CD14-positive monocyte (primary cell): Measurements from ENCODE around the gene ST8SIA3. TPM values are rescaled to one million over a fixed set of nuclear protein-coding genes. Genes with fewer than 3 reads are reported as not detected.

ENCODE experiments used
- DNase-seq, 3 donors: peaks; one replicate each; pipeline ENCODE4 v3.0.0-alpha.2; 2011 to 2022
- H2AFZ ChIP-seq: 2 replicates; pipeline ENCODE4 v1.6.0; 2012; ENCODE audit warnings: mild to moderate bottlenecking, low read depth, low read length, inconsistent platforms; ENCODE audit not compliant: insufficient read depth, poor library complexity, severe bottlenecking
- H3K27ac ChIP-seq, 2 donors: 1 replicate in 1 of 2; 2 replicates in 1 of 2; pipeline ENCODE4 v1.5.1; 2012 to 2013; ENCODE audit warnings: low read length in 2 of 2, control low read depth in 1 of 2, inconsistent platforms in 1 of 2, low read depth in 1 of 2, mild to moderate bottlenecking in 1 of 2
- H3K27me3 ChIP-seq, 2 donors: one replicate each; pipeline versions ENCODE4 v1.6.0 to v1.6.1; 2011 to 2013; ENCODE audit warnings: low read length in 2 of 2; ENCODE audit not compliant: control insufficient read depth in 2 of 2, insufficient read depth in 2 of 2
- H3K36me3 ChIP-seq, 2 donors: replicated peaks in 1 of 2; 1 replicate in 1 of 2; 2 replicates in 1 of 2; pipeline versions ENCODE4 v1.5.1 to v1.6.1; 2012 to 2013; ENCODE audit warnings: low read length in 2 of 2, control low read depth in 1 of 2, inconsistent platforms in 1 of 2, mild to moderate bottlenecking in 1 of 2; ENCODE audit not compliant: insufficient read depth in 2 of 2, control insufficient read depth in 1 of 2
- H3K4me1 ChIP-seq, 2 donors: 1 replicate in 1 of 2; 2 replicates in 1 of 2; pipeline versions ENCODE4 v1.5.1 to v1.6.1; 2012 to 2013; ENCODE audit warnings: low read length in 2 of 2, control low read depth in 1 of 2, inconsistent platforms in 1 of 2, mild to moderate bottlenecking in 1 of 2, moderate library complexity in 1 of 2; ENCODE audit not compliant: insufficient read depth in 2 of 2, control insufficient read depth in 1 of 2
- H3K4me2 ChIP-seq: replicated peaks from 2 replicates; pipeline ENCODE3; 2012; ENCODE audit warnings: low read length, moderate library complexity, mild to moderate bottlenecking; ENCODE audit not compliant: poor library complexity, severe bottlenecking; ENCODE audit errors: extremely low read depth
- H3K4me3 ChIP-seq, 3 experiments: fragments of 200-600 bp in 1 of 3; sonication (generic) in 1 of 3; replicated peaks in 1 of 3; 1 replicate in 2 of 3; 2 replicates in 1 of 3; pipeline ENCODE4 v1.5.1; 2011 to 2013; ENCODE audit warnings: low read length in 3 of 3, mild to moderate bottlenecking in 3 of 3, control low read depth in 2 of 3, low read depth in 2 of 3, inconsistent platforms in 1 of 3, moderate library complexity in 1 of 3
- H3K79me2 ChIP-seq: 2 replicates; pipeline ENCODE4 v1.6.0; 2012; ENCODE audit warnings: mild to moderate bottlenecking, control low read depth, inconsistent platforms, low read length, moderate library complexity; ENCODE audit not compliant: insufficient read depth
- H3K9ac ChIP-seq: 2 replicates; pipeline ENCODE4 v1.6.0; 2017; ENCODE audit warnings: low read length, mild to moderate bottlenecking; ENCODE audit not compliant: insufficient read depth, poor library complexity, severe bottlenecking
- H3K9me3 ChIP-seq, 2 donors: replicated peaks in 1 of 2; 1 replicate in 1 of 2; 2 replicates in 1 of 2; pipeline versions ENCODE4 v1.5.1 to v1.6.1; 2012 to 2013; ENCODE audit warnings: low read length in 2 of 2, control low read depth in 1 of 2; ENCODE audit not compliant: control insufficient read depth in 1 of 2, insufficient read depth in 1 of 2
- H4K20me1 ChIP-seq: 2 replicates; pipeline ENCODE4 v1.6.0; 2012; ENCODE audit warnings: mild to moderate bottlenecking, low read length, control low read depth, moderate library complexity; ENCODE audit not compliant: insufficient read depth
- H3K27ac Mint-ChIP-seq, 7 donors: one replicate each; pipeline ENCODE4 v1.8.0; 2020; ENCODE audit warnings: mild to moderate bottlenecking in 7 of 7, mixed read lengths in 7 of 7, moderate library complexity in 6 of 7, inconsistent platforms in 2 of 7
- H3K27me3 Mint-ChIP-seq, 3 donors: one replicate each; pipeline ENCODE4 v1.8.0; 2021 to 2022; ENCODE audit warnings: low read depth in 3 of 3, mild to moderate bottlenecking in 3 of 3, mixed read lengths in 3 of 3, moderate library complexity in 3 of 3, inconsistent platforms in 1 of 3
- H3K36me3 Mint-ChIP-seq, 2 donors: one replicate each; pipeline ENCODE4 v1.8.0; 2020; ENCODE audit warnings: mixed read lengths in 2 of 2, inconsistent platforms in 1 of 2, mild to moderate bottlenecking in 1 of 2
- H3K4me1 Mint-ChIP-seq: one replicate; pipeline ENCODE4 v1.8.0; 2020; ENCODE audit warnings: mild to moderate bottlenecking, mixed read lengths
- H3K4me3 Mint-ChIP-seq, 2 donors: one replicate each; pipeline ENCODE4 v1.8.0; 2020; ENCODE audit warnings: mild to moderate bottlenecking in 2 of 2, mixed read lengths in 2 of 2, moderate library complexity in 1 of 2
- H3K9me3 Mint-ChIP-seq, 7 donors: one replicate each; pipeline ENCODE4 v1.8.0; 2020 to 2022; ENCODE audit warnings: mixed read lengths in 7 of 7, mild to moderate bottlenecking in 6 of 7, moderate library complexity in 6 of 7, inconsistent platforms in 2 of 7
- WGBS: methylation state at CpG from one replicate; pipeline ENCODE4 v1.1.5; 2013; ENCODE audit warnings: missing lambda C conversion rate; ENCODE audit not compliant: insufficient coverage; 5-methylcytosine and 5-hydroxymethylcytosine counted together
- intact Hi-C, 2 donors: fragments of 100-400 bp; cut with micrococcal nuclease; formaldehyde crosslinking; loops; one replicate each; pipeline versions ENCODE4 v1.15.0 to v1.15.1; 2023
- polyA minus RNA-seq: library from RNA; depleted of rRNA, polyadenylated mRNA; stranded (reverse); fragments of >200 nt; gene quantifications from 2 replicates; pipeline ENCODE4 v1.2.3, GENCODE V29; 2012
- polyA plus RNA-seq, 3 donors: library from polyadenylated mRNA; depleted of rRNA in 1 of 3; unstranded in 2 of 3; stranded (reverse) in 1 of 3; fragments of 300-500 nt in 2 of 3; fragments of >200 nt in 1 of 3; fragmentation: Illumina TruSeq in 2 of 3; gene quantifications; 1 replicate in 2 of 3; 2 replicates in 1 of 3; pipeline ENCODE4 v1.2.3, GENCODE V29; 2012 to 2021
- total RNA-seq, 12 experiments: library from RNA in 1 of 12; stranded (reverse) in 1 of 12; fragments of 120-200 nt in 1 of 12; gene quantifications; one replicate each; pipeline ENCODE4 v1.2.4 and lab custom pipeline; 2013 to 2026; ENCODE audit warnings: mixed read lengths in 6 of 12, inconsistent platforms in 1 of 12
- TF ChIP-seq, protein P1 (sequence below): fragments of 200-600 bp; IDR thresholded peaks from one replicate; pipeline ENCODE4 v1.8.0; 2022; ENCODE audit warnings: antibody characterized with exemption, mild to moderate bottlenecking

ST8SIA3 gene, protein sequence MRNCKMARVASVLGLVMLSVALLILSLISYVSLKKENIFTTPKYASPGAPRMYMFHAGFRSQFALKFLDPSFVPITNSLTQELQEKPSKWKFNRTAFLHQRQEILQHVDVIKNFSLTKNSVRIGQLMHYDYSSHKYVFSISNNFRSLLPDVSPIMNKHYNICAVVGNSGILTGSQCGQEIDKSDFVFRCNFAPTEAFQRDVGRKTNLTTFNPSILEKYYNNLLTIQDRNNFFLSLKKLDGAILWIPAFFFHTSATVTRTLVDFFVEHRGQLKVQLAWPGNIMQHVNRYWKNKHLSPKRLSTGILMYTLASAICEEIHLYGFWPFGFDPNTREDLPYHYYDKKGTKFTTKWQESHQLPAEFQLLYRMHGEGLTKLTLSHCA
- total RNA-seq (2013), result not detected
- not detected for polyA plus RNA-seq
- under 0.01 TPM in 1 of 2 replicates, not detected in the other for polyA minus RNA-seq
- total RNA-seq (lab: John Stamatoyannopoulos, UW), result 0 to 9.8 (median 0.07) reads per million in 11 experiments

DNA sequence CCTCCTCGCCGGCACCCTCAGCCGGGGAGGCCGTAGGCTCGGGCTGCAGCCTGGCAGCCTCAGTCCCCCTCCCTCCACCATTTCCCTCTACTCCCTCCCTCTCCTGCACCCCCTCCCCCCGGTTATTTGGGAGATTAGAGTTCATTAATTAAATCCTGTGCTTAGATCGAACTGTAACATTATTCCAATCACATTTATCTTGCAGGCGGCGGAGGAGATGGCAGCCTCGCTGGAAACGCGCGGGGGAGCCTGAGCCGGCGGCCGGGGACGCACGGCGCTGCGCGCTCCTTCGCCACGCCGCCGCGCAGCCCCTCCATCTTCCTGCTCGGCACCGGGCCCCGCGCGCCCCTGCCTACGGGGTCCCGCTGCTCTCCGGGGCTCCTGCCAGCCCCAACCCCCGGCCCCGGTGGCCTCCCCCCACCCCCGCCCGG, at the start of gene ST8SIA3:
Gene ST8SIA3, plus strand, starts transcription at position 287 of the 431 bp plus-strand sequence. CDS start 290 bp downstream, outside the sequence.
- Histone ChIP-seq H3K36me3 (no peaks in the 10 kb centered on the region), H2AFZ (no peak within 1 kb of the TSS), H3K4me3 (no peak within 1 kb of the TSS), H3K4me2 (no peak within 1 kb of the TSS), H3K27ac (no peak within 1 kb of the TSS), H3K9ac (no peak within 1 kb of the TSS), H3K27me3 (peaks cover 42 to 59% of the 10 kb centered on the region in 2 donors), H3K9me3 (peaks cover 6 to 13% of the 10 kb centered on the region in 2 donors), H3K4me1 (no peaks in the 10 kb centered on the region), H4K20me1 (no peaks in the 10 kb centered on the region), H3K79me2 (no peaks in the 10 kb centered on the region)
- Mint-ChIP-seq H3K9me3 (peaks cover 0 to 19% (median 10%) of the 10 kb centered on the region in 7 donors), H3K27ac (no peak within 1 kb of the TSS), H3K27me3 (peaks cover 39 to 57% (median 48%) of the 10 kb centered on the region in 3 donors), H3K4me1 (no peaks in the 10 kb centered on the region), H3K4me3 (peak within 1 kb of the TSS in 1 of 2 donors; percentile 81), H3K36me3 (peaks cover 0 to 4% of the 10 kb centered on the region in 2 donors)
- no peak for DNase-seq
- intact Hi-C loops, result no loop called here
- WGBS, result 2% methylated on average over 21 of the region's 38 CpGs
- TF ChIP-seq, protein P1, sequence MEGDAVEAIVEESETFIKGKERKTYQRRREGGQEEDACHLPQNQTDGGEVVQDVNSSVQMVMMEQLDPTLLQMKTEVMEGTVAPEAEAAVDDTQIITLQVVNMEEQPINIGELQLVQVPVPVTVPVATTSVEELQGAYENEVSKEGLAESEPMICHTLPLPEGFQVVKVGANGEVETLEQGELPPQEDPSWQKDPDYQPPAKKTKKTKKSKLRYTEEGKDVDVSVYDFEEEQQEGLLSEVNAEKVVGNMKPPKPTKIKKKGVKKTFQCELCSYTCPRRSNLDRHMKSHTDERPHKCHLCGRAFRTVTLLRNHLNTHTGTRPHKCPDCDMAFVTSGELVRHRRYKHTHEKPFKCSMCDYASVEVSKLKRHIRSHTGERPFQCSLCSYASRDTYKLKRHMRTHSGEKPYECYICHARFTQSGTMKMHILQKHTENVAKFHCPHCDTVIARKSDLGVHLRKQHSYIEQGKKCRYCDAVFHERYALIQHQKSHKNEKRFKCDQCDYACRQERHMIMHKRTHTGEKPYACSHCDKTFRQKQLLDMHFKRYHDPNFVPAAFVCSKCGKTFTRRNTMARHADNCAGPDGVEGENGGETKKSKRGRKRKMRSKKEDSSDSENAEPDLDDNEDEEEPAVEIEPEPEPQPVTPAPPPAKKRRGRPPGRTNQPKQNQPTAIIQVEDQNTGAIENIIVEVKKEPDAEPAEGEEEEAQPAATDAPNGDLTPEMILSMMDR, result no peak

DNA sequence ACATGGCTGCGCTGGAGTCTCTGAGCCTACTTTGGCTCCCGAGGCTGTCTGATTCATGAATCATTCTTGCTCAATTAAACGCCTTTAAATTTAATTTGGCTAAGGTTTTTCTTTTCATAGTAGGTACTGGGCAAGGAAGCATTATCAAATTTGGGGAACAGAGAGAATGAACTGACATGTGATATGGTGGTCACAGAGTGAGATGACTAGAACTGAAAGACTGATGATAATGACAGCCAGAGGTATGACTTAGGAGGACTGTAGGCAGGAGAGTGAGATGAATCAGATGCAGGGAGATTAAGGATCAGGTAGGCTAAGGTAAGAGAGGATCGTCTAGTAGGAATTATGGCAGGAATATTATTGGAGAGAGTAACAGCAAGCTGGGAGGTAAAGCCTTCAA, 40.9 kb upstream of the ST8SIA3 start:
- TF ChIP-seq, protein P1, result no peak
- Histone ChIP-seq H3K27ac (no peak overlapping the region), H3K27me3 (no peaks in the 10 kb centered on the region), H3K36me3 (no peaks in the 10 kb centered on the region), H3K79me2 (no peaks in the 10 kb centered on the region), H3K9ac (no peak overlapping the region), H3K9me3 (no peaks in the 10 kb centered on the region), H3K4me2 (no peak overlapping the region), H3K4me1 (no peaks in the 10 kb centered on the region), H2AFZ (no peak overlapping the region), H3K4me3 (no peak overlapping the region), H4K20me1 (no peaks in the 10 kb centered on the region)
- Mint-ChIP-seq H3K27me3 (peaks cover 0 to 6% (median 2%) of the 10 kb centered on the region in 3 donors), H3K4me3 (no peak overlapping the region), H3K4me1 (no peaks in the 10 kb centered on the region), H3K9me3 (peaks cover 0 to 5% (median 0%) of the 10 kb centered on the region in 7 donors), H3K36me3 (no peaks in the 10 kb centered on the region), H3K27ac (no peak overlapping the region)
- no peak for DNase-seq
- intact Hi-C loops, result no loop called here
- WGBS, result 98% methylated on average over 2 of the region's 4 CpGs
